ENCODE data around the gene LCE2D.

DNA sequence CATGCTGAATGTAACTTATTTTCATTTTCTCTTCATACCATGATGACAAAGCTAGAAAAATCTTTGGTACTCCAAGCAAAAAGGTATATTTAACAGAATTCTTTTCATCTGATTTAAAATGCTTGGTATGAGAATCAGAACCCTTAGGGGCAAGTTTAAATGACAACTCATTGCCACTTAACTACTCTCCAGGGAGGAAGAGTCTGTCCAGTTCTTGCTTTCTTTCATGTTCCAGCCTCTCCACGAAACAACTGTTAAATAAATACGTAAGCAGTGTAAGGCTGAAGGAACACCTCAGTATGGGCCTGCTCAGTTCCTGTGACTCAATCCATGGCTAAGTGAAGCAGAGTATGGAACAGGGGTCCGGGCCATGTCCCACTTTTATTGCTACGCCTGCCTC, 36.6 kb downstream of the LCE2D start:
- TF ChIP-seq POLR2A (IDR thresholded peaks at IDR 0.05; ENCODE audit: low read length) (no peak), GATA1 (IDR thresholded peaks at IDR 0.05; ENCODE audit: low read depth, low read length) (no peak)

Measured in erythroblast (primary cell).